ENCODE data around the gene HSD17B8.

The HSD17B8 gene

DNA sequence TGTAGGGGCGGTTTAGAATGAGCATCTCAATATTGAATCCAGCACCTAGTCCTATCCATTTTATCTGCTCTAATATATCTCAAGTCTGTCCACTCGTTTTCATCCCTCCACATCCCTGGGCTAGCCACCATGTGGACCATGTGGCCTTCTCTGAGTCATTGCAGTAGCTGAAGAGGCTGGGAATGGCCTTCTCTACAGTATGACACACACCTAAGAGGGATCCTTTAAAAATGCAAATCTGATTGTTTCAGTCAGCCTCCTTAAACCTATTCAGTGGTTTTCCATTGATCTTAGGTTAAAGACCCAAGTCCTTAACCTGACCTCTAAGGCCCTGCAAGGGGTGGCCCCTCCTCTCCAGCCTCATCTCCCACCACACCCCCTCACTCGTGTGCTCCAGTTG lies 13.2 kb downstream of the HSD17B8 start:
- no peak for TF ChIP-seq FOXP2 (optimal IDR thresholded peaks at IDR 0.05; ENCODE audit: borderline replicate concordance, extremely low read depth, extremely low read length, insufficient read depth)
- no peak for TF ChIP-seq SIN3A (IDR thresholded peaks at IDR 0.05; ENCODE audit: borderline replicate concordance, insufficient read depth, low read length)
- TF ChIP-seq POLR2AphosphoS5 (IDR thresholded peaks at IDR 0.05; ENCODE audit: low read depth, low read length) = no peak
- TF ChIP-seq, protein P1, sequence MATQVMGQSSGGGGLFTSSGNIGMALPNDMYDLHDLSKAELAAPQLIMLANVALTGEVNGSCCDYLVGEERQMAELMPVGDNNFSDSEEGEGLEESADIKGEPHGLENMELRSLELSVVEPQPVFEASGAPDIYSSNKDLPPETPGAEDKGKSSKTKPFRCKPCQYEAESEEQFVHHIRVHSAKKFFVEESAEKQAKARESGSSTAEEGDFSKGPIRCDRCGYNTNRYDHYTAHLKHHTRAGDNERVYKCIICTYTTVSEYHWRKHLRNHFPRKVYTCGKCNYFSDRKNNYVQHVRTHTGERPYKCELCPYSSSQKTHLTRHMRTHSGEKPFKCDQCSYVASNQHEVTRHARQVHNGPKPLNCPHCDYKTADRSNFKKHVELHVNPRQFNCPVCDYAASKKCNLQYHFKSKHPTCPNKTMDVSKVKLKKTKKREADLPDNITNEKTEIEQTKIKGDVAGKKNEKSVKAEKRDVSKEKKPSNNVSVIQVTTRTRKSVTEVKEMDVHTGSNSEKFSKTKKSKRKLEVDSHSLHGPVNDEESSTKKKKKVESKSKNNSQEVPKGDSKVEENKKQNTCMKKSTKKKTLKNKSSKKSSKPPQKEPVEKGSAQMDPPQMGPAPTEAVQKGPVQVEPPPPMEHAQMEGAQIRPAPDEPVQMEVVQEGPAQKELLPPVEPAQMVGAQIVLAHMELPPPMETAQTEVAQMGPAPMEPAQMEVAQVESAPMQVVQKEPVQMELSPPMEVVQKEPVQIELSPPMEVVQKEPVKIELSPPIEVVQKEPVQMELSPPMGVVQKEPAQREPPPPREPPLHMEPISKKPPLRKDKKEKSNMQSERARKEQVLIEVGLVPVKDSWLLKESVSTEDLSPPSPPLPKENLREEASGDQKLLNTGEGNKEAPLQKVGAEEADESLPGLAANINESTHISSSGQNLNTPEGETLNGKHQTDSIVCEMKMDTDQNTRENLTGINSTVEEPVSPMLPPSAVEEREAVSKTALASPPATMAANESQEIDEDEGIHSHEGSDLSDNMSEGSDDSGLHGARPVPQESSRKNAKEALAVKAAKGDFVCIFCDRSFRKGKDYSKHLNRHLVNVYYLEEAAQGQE (IDR thresholded peaks at IDR 0.05; ENCODE audit: insufficient read depth in 1 of 2, low read depth in 2 of 2, low read length in 2 of 2) = no peak
- TF ChIP-seq TAF1 (IDR thresholded peaks at IDR 0.05; ENCODE audit: borderline replicate concordance, insufficient read depth, low read length) = no peak

DNA sequence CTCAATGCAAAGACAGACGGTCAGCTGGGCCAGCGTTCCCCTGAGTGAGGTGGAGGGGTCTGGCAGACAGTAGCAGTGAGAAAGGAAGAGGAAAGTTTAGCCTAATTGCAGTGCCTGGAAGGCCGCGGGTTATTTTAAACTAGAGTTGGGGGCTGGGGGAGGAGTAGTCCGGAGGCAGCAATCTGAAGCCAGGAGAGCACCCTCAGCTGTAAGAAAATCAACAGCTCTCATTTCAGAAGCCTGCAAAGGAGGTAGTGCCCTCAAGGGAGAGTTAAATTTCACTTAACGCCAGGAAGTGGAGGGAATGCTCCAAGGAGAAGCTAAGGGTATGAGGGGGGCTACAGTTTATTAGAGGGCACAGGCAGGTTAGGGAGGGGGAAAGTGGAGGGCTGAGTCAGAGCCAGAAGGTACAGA lies 30.8 kb downstream of the HSD17B8 start:
- TF ChIP-seq POLR2AphosphoS5 (IDR thresholded peaks at IDR 0.05; ENCODE audit: low read depth, low read length) (no peak), SIN3A (IDR thresholded peaks at IDR 0.05; ENCODE audit: borderline replicate concordance, insufficient read depth, low read length) (no peak), FOXP2 (optimal IDR thresholded peaks at IDR 0.05; ENCODE audit: borderline replicate concordance, extremely low read depth, extremely low read length, insufficient read depth) (no peak), TAF1 (IDR thresholded peaks at IDR 0.05; ENCODE audit: borderline replicate concordance, insufficient read depth, low read length) (no peak)
- TF ChIP-seq, protein P1 (IDR thresholded peaks at IDR 0.05; ENCODE audit: insufficient read depth in 1 of 2, low read depth in 2 of 2, low read length in 2 of 2) = no peak

DNA sequence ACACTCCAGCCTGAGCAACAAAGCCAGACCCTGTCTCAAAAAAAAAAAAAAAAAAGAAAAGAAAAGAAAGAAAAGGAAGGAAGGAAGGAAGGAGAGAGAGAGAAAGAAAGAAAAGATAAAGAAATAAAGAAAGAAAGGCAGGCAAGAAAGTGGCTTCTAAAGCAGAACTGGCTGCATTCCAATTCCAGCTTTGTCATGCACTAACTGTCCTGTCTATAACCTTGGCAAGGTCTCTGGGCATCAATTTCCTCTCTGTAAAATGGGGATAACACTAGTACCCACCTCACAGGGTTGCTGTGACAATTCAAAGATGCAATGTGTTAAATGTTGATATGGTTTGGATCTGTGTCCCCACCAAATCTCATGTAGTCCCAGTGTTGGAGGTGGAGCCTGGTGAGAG lies 31.9 kb downstream of the HSD17B8 start:
- TF ChIP-seq FOXP2 (optimal IDR thresholded peaks at IDR 0.05; ENCODE audit: borderline replicate concordance, extremely low read depth, extremely low read length, insufficient read depth) (no peak), POLR2AphosphoS5 (IDR thresholded peaks at IDR 0.05; ENCODE audit: low read depth, low read length) (no peak), SIN3A (IDR thresholded peaks at IDR 0.05; ENCODE audit: borderline replicate concordance, insufficient read depth, low read length) (no peak), TAF1 (IDR thresholded peaks at IDR 0.05; ENCODE audit: borderline replicate concordance, insufficient read depth, low read length) (no peak)
- TF ChIP-seq, protein P1 (IDR thresholded peaks at IDR 0.05; ENCODE audit: insufficient read depth in 1 of 2, low read depth in 2 of 2, low read length in 2 of 2) = no peak

DNA sequence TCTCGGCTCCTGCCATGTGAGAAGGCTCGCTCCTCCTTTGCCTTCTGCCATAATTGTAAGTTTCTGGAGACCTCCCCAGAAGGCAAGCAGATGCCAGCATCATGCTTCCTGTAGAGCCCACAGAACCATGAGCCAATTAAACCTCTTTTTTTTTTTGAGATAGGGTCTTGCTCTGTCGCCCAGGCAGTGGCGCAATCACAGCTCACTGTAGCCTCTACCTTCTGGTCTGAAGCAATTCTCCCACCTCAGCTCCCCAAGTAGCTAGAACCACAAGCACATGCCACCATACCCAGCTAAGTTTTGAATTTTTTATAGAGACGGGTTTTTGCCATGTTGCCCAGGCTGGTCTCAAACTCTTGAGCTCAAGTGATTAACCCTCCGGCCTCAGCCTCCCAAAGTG lies 32.4 kb downstream of the HSD17B8 start:
- TF ChIP-seq SIN3A (IDR thresholded peaks at IDR 0.05; ENCODE audit: borderline replicate concordance, insufficient read depth, low read length) (no peak), POLR2AphosphoS5 (IDR thresholded peaks at IDR 0.05; ENCODE audit: low read depth, low read length) (no peak), FOXP2 (optimal IDR thresholded peaks at IDR 0.05; ENCODE audit: borderline replicate concordance, extremely low read depth, extremely low read length, insufficient read depth) (no peak), TAF1 (IDR thresholded peaks at IDR 0.05; ENCODE audit: borderline replicate concordance, insufficient read depth, low read length) (no peak)
- TF ChIP-seq, protein P1 (IDR thresholded peaks at IDR 0.05; ENCODE audit: insufficient read depth in 1 of 2, low read depth in 2 of 2, low read length in 2 of 2) = no peak

DNA sequence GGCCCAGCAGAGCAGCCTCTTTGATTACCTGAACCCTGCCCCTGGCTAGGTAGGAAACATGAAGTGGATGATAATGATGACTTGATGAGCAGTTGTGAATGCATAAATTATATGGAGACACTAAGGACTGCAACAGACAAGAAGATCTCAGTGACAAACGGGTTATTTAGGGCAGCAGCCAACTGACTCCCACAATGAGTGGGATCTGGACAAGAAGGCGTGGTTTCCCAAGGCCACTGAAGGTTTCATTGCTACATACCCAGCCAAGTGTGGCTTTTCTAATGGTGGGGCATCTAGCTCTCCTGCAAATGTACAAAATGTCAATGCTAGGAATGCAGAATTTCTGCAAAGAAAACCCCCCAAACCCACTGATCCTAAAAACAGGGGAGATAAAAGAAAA lies 33.3 kb downstream of the HSD17B8 start:
- TF ChIP-seq FOXP2 (optimal IDR thresholded peaks at IDR 0.05; ENCODE audit: borderline replicate concordance, extremely low read depth, extremely low read length, insufficient read depth) (no peak), POLR2AphosphoS5 (IDR thresholded peaks at IDR 0.05; ENCODE audit: low read depth, low read length) (no peak), SIN3A (IDR thresholded peaks at IDR 0.05; ENCODE audit: borderline replicate concordance, insufficient read depth, low read length) (no peak), TAF1 (IDR thresholded peaks at IDR 0.05; ENCODE audit: borderline replicate concordance, insufficient read depth, low read length) (no peak)
- TF ChIP-seq, protein P1 (IDR thresholded peaks at IDR 0.05; ENCODE audit: insufficient read depth in 1 of 2, low read depth in 2 of 2, low read length in 2 of 2) = no peak
